Activated CD4-positive, alpha-beta memory T cell treated with anti-CD3 and anti-CD28 coated beads, Interleukin-2, amount 10 ng/mL, durations not matched to agents 7 days and 5 days (primary cell): ENCODE results near the gene TLE5. TPM values are rescaled to one million over a fixed set of nuclear protein-coding genes. Genes with fewer than 3 reads are reported as not detected.
"Not testable (repeated sequence)": the region's sequence is repeated elsewhere in the genome, so short reads cannot be mapped to it uniquely, and the experiment has no call there.

Experiments used
- CTCF ChIA-PET: fragments of 350-600 bp; sonication (Branson Sonifier 250); formaldehyde crosslinking; loops from one replicate; lab custom pipeline; 2021; ENCODE audit warnings: antibody characterized with exemption, inconsistent platforms; lab: Charles Lee
- POLR2A ChIA-PET: fragments of 350-600 bp; sonication (Branson Sonifier 250); formaldehyde crosslinking; loops from one replicate; lab custom pipeline; 2021; ENCODE audit warnings: antibody characterized with exemption; lab: Charles Lee
- DNase-seq: peaks from one replicate; pipeline ENCODE4 v3.0.0-alpha.2; 2020
- H3K27ac Mint-ChIP-seq: one replicate; pipeline ENCODE4 v1.8.0; 2021; ENCODE audit warnings: mild to moderate bottlenecking, mixed read lengths
- H3K27me3 Mint-ChIP-seq: one replicate; pipeline ENCODE4 v1.8.0; 2021; ENCODE audit warnings: mixed read lengths
- H3K36me3 Mint-ChIP-seq: one replicate; pipeline ENCODE4 v1.8.0; 2021; ENCODE audit warnings: low read depth, mixed read lengths
- H3K4me1 Mint-ChIP-seq: one replicate; pipeline ENCODE4 v1.8.0; 2021; ENCODE audit warnings: mixed read lengths
- H3K4me3 Mint-ChIP-seq: one replicate; pipeline ENCODE4 v1.8.0; 2021; ENCODE audit warnings: mild to moderate bottlenecking, mixed read lengths
- H3K9me3 Mint-ChIP-seq: one replicate; pipeline ENCODE4 v1.8.0; 2021; ENCODE audit warnings: mixed read lengths
- total RNA-seq, 2 experiments: library from RNA; stranded (reverse); gene quantifications; one replicate each; pipeline ENCODE4 v1.2.3, GENCODE V29; 2021

TLE5 gene
- total RNA-seq, 2 experiments from 2014 or later, result 712 to 724 TPM

GRCh38 chr19:3089299-3089855 lies 27.1 kb upstream of the TLE5 start:
- H3K27me3 Mint-ChIP-seq, H3K9me3 Mint-ChIP-seq, POLR2A ChIA-PET, H3K4me3 Mint-ChIP-seq, H3K36me3 Mint-ChIP-seq, H3K27ac Mint-ChIP-seq, DNase-seq, H3K4me1 Mint-ChIP-seq: not testable (repeated sequence)
- CTCF ChIA-PET, result interaction anchor here (1.1 to 3.0 kb wide), 3 partner anchors 10 to 14 kb away, joined by 3 to 14 read pairs (median 5); no protein-coding TSS in a partner anchor

DNA sequence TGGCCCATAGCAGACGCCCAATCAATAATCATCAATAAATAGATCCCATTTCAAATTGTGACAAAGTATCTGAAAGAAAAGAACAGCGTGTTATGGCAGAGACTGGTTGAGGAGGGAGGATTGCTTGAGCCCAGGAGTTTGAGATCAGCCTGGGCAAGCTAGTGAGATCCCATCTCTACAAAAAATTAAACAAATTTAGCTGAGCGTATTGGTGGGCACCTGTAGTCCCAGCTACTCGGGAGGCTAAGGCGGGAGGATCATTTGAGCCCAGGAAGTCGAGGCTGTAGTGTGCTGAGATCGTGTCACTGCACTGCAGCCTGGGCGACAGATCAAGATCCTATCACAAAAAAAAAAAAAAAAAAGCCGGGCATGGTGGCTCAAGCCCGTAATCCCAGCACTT lies 25.5 kb upstream of the TLE5 start:
- H3K4me1 Mint-ChIP-seq, result no peaks in the 10 kb centered on the region
- no peak overlapping the region for H3K27ac Mint-ChIP-seq
- DNase-seq, result no peak
- POLR2A ChIA-PET, result no interaction called here
- H3K9me3 Mint-ChIP-seq, result no peaks in the 10 kb centered on the region
- peaks cover 5% of the 10 kb centered on the region for H3K27me3 Mint-ChIP-seq
- H3K36me3 Mint-ChIP-seq, result no peaks in the 10 kb centered on the region
- no peak overlapping the region for H3K4me3 Mint-ChIP-seq
- CTCF ChIA-PET, result interaction anchor here (0.7 to 3.0 kb wide), 2 partner anchors 9 to 16 kb away, joined by 3 to 14 read pairs; no protein-coding TSS in a partner anchor

DNA sequence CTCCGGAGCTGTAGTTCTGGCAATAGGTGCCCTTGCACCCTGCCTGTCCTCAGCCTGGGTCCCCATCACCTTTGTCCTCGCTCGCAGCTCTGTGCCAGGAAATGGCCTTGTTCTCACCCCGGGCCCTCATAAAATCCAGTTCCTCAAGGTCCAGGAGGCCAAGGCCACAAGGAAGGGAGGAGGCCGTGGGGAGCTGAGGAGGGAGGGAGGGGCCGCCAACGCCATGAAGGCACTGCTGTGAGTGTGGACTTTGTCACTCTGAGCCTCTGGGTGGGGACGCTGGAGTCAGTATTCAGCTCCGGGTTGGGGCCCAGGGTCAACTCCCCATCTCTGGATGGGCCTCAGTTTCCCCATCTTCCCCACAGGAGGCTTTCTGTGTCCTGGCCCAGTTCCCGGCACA lies 22.6 kb upstream of the TLE5 start:
- ChIA-PET CTCF (interaction anchor here (1.2 kb wide), 1 partner anchor 16 kb away, joined by 3 read pairs; no protein-coding TSS in a partner anchor), POLR2A (interaction anchor here (1.1 kb wide), 1 partner anchor 11 kb away, joined by 3 read pairs; no protein-coding TSS in a partner anchor)
- no peaks in the 10 kb centered on the region for H3K36me3 Mint-ChIP-seq
- no peak overlapping the region for H3K4me3 Mint-ChIP-seq
- no peak overlapping the region for H3K27ac Mint-ChIP-seq
- H3K27me3 Mint-ChIP-seq, result no peaks in the 10 kb centered on the region
- DNase-seq, result no peak
- no peaks in the 10 kb centered on the region for H3K9me3 Mint-ChIP-seq
- no peaks in the 10 kb centered on the region for H3K4me1 Mint-ChIP-seq

DNA sequence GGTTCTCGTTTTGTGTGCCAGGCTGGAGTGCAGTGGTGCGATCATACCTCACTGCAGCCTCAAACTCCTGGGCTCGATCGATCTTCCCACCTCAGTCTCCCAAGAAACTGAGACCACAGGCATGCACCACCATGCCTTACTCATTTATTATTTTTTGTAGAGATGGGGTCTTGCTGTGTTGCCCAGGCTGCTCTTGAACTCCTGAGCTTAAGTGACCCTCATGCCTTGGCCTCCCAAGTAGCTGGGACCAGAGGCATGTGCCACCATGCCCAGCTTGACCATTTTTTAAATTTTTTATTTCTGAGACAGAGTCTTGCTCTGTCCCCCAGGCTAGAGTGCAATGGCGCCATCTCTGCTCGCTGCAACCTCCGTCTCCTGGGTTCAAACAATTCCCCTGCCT lies 21.7 kb upstream of the TLE5 start:
- H3K9me3 Mint-ChIP-seq, result no peaks in the 10 kb centered on the region
- no peak overlapping the region for H3K27ac Mint-ChIP-seq
- H3K4me1 Mint-ChIP-seq, result no peaks in the 10 kb centered on the region
- no peak overlapping the region for H3K4me3 Mint-ChIP-seq
- ChIA-PET CTCF (no interaction called here), POLR2A (no interaction called here)
- H3K36me3 Mint-ChIP-seq, result no peaks in the 10 kb centered on the region
- no peaks in the 10 kb centered on the region for H3K27me3 Mint-ChIP-seq
- no peak for DNase-seq

DNA sequence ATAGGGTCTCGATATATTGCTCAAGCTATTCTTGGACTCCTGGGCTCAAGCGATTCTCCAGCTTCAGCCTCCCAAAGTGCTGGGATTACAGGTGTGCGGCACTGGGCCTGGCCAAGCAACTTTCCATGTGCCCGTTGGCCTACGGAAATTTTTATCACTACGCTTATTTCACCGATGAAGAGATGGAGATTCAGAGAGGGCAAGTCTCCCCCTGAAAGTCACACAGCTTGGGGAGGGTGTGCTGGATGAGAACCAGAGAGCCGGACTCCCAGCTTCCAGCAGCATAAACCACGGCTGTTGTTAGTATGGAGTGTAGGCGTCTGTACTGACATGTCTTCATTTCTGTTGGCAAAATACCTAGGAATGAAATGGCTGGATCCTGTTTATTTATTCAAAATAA lies 20.0 kb upstream of the TLE5 start:
- ChIA-PET POLR2A (no interaction called here), CTCF (interaction anchor here (2.1 kb wide), 1 partner anchor 21 kb away, joined by 9 read pairs; no protein-coding TSS in a partner anchor)
- DNase-seq, result no peak
- no peaks in the 10 kb centered on the region for H3K36me3 Mint-ChIP-seq
- H3K9me3 Mint-ChIP-seq, result no peaks in the 10 kb centered on the region
- H3K27ac Mint-ChIP-seq, result no peak overlapping the region
- no peaks in the 10 kb centered on the region for H3K4me1 Mint-ChIP-seq
- H3K27me3 Mint-ChIP-seq, result no peaks in the 10 kb centered on the region
- no peak overlapping the region for H3K4me3 Mint-ChIP-seq

GRCh38 chr19:3080286-3080685 lies 18.0 kb upstream of the TLE5 start:
- DNase-seq, result no peak
- CTCF ChIA-PET, result interaction anchor here (0.6 to 1.5 kb wide), 5 partner anchors 10 to 401 kb away, joined by 3 to 6 read pairs (median 3); no protein-coding TSS in a partner anchor
- no peaks in the 10 kb centered on the region for H3K27me3 Mint-ChIP-seq
- H3K4me1 Mint-ChIP-seq, result peaks cover 3% of the 10 kb centered on the region
- no peak overlapping the region for H3K4me3 Mint-ChIP-seq
- H3K27ac Mint-ChIP-seq, result no peak overlapping the region
- no peaks in the 10 kb centered on the region for H3K36me3 Mint-ChIP-seq
- H3K9me3 Mint-ChIP-seq, result no peaks in the 10 kb centered on the region
- POLR2A ChIA-PET, result interaction anchor here (1.1 kb wide), 1 partner anchor 99 kb away, joined by 3 read pairs; the partner anchor contains the start of gene S1PR4

DNA sequence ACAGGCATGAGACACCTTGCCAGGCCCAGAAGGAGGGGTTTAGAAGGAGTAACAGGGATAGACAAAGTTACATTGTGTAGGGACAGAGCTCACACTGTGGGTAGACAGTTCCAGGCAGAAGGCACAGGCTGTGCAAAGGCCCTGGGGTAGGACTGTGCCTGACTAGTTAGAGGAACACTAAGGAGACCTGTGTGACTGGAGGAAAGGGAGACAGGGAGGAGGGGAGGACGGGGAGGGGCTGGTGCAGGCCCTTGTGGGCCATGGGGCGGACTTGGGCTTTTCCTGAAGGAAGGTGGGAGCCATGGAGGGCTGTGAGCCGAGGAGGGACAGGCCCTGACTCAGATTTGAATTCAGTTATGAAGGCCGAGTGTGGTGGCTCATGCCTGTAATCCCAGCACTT lies 17.3 kb upstream of the TLE5 start:
- no peak overlapping the region for H3K4me3 Mint-ChIP-seq
- H3K27me3 Mint-ChIP-seq, result no peaks in the 10 kb centered on the region
- H3K9me3 Mint-ChIP-seq, result no peaks in the 10 kb centered on the region
- CTCF ChIA-PET, result interaction anchor here (0.9 to 1.5 kb wide), 4 partner anchors 8 to 45 kb away, joined by 3 to 6 read pairs (median 4); no protein-coding TSS in a partner anchor
- H3K27ac Mint-ChIP-seq, result no peak overlapping the region
- peaks cover 3% of the 10 kb centered on the region for H3K4me1 Mint-ChIP-seq
- DNase-seq, result no peak
- no peaks in the 10 kb centered on the region for H3K36me3 Mint-ChIP-seq
- POLR2A ChIA-PET, result no interaction called here

GRCh38 chr19:3075605-3076431 lies 13.5 kb upstream of the TLE5 start:
- H3K4me1 Mint-ChIP-seq, result peaks cover 3% of the 10 kb centered on the region
- ChIA-PET CTCF (interaction anchor here (0.6 to 5.2 kb wide), 14 partner anchors 9 to 897 kb away, joined by 3 to 31 read pairs (median 5); no protein-coding TSS in a partner anchor), POLR2A (interaction anchor here (0.9 kb wide), 1 partner anchor 28 kb away, joined by 3 read pairs; no protein-coding TSS in a partner anchor)
- H3K9me3 Mint-ChIP-seq, result no peaks in the 10 kb centered on the region
- H3K27ac Mint-ChIP-seq, result no peak overlapping the region
- no peaks in the 10 kb centered on the region for H3K36me3 Mint-ChIP-seq
- no peaks in the 10 kb centered on the region for H3K27me3 Mint-ChIP-seq
- peak; percentile 75 for DNase-seq
- H3K4me3 Mint-ChIP-seq, result no peak overlapping the region

- H3K9me3 Mint-ChIP-seq, result no peaks in the 10 kb centered on the region
- H3K4me3 Mint-ChIP-seq, result no peak overlapping the region
- H3K27me3 Mint-ChIP-seq, result no peaks in the 10 kb centered on the region
- peaks cover 3% of the 10 kb centered on the region for H3K4me1 Mint-ChIP-seq
- no peak overlapping the region for H3K27ac Mint-ChIP-seq
- no peaks in the 10 kb centered on the region for H3K36me3 Mint-ChIP-seq
- ChIA-PET CTCF (interaction anchor here (2.4 to 5.2 kb wide), 2 partner anchors 30 to 37 kb away, joined by 8 to 31 read pairs; no protein-coding TSS in a partner anchor), POLR2A (no interaction called here)
- no peak for DNase-seq
These were observed 11.8 kb upstream of the TLE5 start for GRCh38 chr19:3073931-3074595.

- POLR2A ChIA-PET, result no interaction called here
- no peak for DNase-seq
- H3K4me1 Mint-ChIP-seq, result peaks cover 3% of the 10 kb centered on the region
- no peaks in the 10 kb centered on the region for H3K9me3 Mint-ChIP-seq
- no peaks in the 10 kb centered on the region for H3K36me3 Mint-ChIP-seq
- H3K27ac Mint-ChIP-seq, result no peak overlapping the region
- H3K4me3 Mint-ChIP-seq, result no peak overlapping the region
- CTCF ChIA-PET, result interaction anchor here (0.7 to 5.2 kb wide), 5 partner anchors 31 to 123 kb away, joined by 3 to 31 read pairs (median 7); no protein-coding TSS in a partner anchor
- no peaks in the 10 kb centered on the region for H3K27me3 Mint-ChIP-seq
These were observed 10.9 kb upstream of the TLE5 start for GRCh38 chr19:3073159-3073563.

DNA sequence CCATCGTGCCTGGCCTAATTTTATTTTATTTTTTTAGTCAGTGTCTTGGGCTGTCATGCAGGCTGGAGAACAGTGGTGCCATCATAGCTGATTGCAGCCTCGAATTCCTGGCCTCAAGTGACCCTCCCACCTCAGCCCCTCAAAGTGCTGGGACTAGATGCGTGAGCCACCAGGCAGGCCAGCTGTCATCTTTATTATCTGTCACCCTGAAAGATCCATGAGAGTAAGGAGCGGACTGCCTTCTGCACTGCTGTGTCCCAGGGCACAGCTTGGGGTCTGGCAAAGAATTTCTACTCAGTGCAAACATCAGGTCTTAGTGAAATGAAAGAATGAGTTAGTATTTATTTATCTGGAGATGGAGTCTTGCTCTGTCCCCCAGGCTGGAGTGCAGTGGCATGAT lies 9.5 kb upstream of the TLE5 start:
- ChIA-PET POLR2A (no interaction called here), CTCF (interaction anchor here (1.2 to 1.3 kb wide), 2 partner anchors 37 to 92 kb away, joined by 3 read pairs; no protein-coding TSS in a partner anchor)
- Mint-ChIP-seq H3K27ac (no peak overlapping the region), H3K27me3 (no peaks in the 10 kb centered on the region), H3K9me3 (no peaks in the 10 kb centered on the region), H3K4me3 (no peak overlapping the region), H3K36me3 (no peaks in the 10 kb centered on the region), H3K4me1 (peaks cover 3% of the 10 kb centered on the region)
- no peak for DNase-seq

DNA sequence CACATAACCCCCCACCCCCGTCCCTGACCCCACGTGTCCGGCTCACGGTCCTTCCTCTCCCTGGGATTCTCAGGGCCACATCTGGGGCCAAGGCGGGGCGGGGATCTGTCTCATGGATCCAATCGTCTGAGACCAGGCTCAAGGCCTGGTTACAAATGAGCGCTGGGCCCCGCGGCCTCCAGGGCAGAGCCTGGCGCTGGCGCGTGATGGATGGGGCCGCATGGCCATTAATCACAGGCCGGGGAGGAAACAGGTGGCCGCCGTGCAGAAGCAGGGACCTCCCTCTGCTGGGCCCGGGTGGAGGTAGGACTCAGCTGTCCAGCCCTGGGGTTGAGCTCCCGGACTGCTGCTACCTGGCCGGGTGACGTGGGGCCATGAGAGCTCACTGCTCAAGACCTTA lies 5.8 kb upstream of the TLE5 start:
- no peaks in the 10 kb centered on the region for H3K36me3 Mint-ChIP-seq
- H3K27ac Mint-ChIP-seq, result no peak overlapping the region
- CTCF ChIA-PET, result interaction anchor here (0.6 to 1.0 kb wide), 3 partner anchors 18 to 36 kb away, joined by 3 to 4 read pairs (median 3); no protein-coding TSS in a partner anchor
- H3K27me3 Mint-ChIP-seq, result no peaks in the 10 kb centered on the region
- POLR2A ChIA-PET, result no interaction called here
- no peaks in the 10 kb centered on the region for H3K9me3 Mint-ChIP-seq
- H3K4me1 Mint-ChIP-seq, result peaks cover 12% of the 10 kb centered on the region
- H3K4me3 Mint-ChIP-seq, result no peak overlapping the region
- no peak for DNase-seq
